ENCODE data around the gene NAALADL2.

GRCh38 chr3:175417426-175417825 lies 558.3 kb downstream of the NAALADL2 start:
- TF ChIP-seq CTCF (IDR thresholded peaks at IDR 0.05; ENCODE audit: low read length), result no peak
- no peak for TF ChIP-seq EZH2 (IDR thresholded peaks at IDR 0.05; ENCODE audit: borderline replicate concordance, low read length)

Measured in OCI-LY1 (cell line).